GM23248 (cell line): ENCODE measurements around the gene URB2. TPM values are rescaled to one million over a fixed set of nuclear protein-coding genes. Genes with fewer than 3 reads are reported as not detected.

ENCODE experiments used
- DNase-seq: peaks from one replicate; pipeline ENCODE4 v3.0.0-alpha.2; 2015
- H2AFZ ChIP-seq: fragments of 200-600 bp; sonication (generic); 2 replicates; pipeline ENCODE4 v1.6.1; 2016; ENCODE audit warnings: antibody characterized with exemption
- H3F3A ChIP-seq: fragments of 200-600 bp; sonication (generic); 2 replicates; pipeline ENCODE4 v1.6.1; 2016; ENCODE audit warnings: mild to moderate bottlenecking, antibody characterized with exemption, mixed run types; ENCODE audit not compliant: insufficient read depth
- H3K27ac ChIP-seq: fragments of 200-600 bp; sonication (generic); 2 replicates; pipeline ENCODE4 v1.5.1; 2016; ENCODE audit warnings: mild to moderate bottlenecking
- H3K27me3 ChIP-seq: fragments of 200-600 bp; sonication (generic); replicated peaks from 2 replicates; pipeline ENCODE4 v1.6.1; 2016; ENCODE audit warnings: mild to moderate bottlenecking; ENCODE audit not compliant: insufficient read depth
- H3K36me3 ChIP-seq: fragments of 200-600 bp; sonication (generic); 2 replicates; pipeline ENCODE4 v1.6.1; 2016; ENCODE audit warnings: low read depth, mild to moderate bottlenecking
- H3K4me1 ChIP-seq: fragments of 200-600 bp; sonication (generic); 2 replicates; pipeline ENCODE4 v1.6.1; 2016; ENCODE audit warnings: mild to moderate bottlenecking; ENCODE audit not compliant: insufficient read depth
- H3K4me2 ChIP-seq: fragments of 200-600 bp; sonication (generic); one replicate; pipeline ENCODE4 v1.6.1; 2016; ENCODE audit warnings: mild to moderate bottlenecking; ENCODE audit not compliant: unreplicated experiment
- H3K4me3 ChIP-seq: fragments of 200-600 bp; sonication (generic); 2 replicates; pipeline ENCODE4 v1.5.1; 2016; ENCODE audit warnings: mild to moderate bottlenecking
- H3K79me2 ChIP-seq: fragments of 200-600 bp; sonication (generic); 2 replicates; pipeline ENCODE4 v1.6.1; 2016; ENCODE audit warnings: mild to moderate bottlenecking; ENCODE audit not compliant: insufficient read depth
- H3K9ac ChIP-seq: fragments of 200-600 bp; sonication (generic); 2 replicates; pipeline ENCODE4 v1.6.1; 2016; ENCODE audit warnings: mild to moderate bottlenecking
- H3K9me2 ChIP-seq: fragments of 200-600 bp; sonication (generic); 2 replicates; pipeline ENCODE4 v1.6.1; 2016; ENCODE audit warnings: mixed run types, mild to moderate bottlenecking, moderate library complexity; ENCODE audit not compliant: insufficient read depth
- H3K9me3 ChIP-seq: fragments of 200-600 bp; sonication (generic); one replicate; pipeline ENCODE4 v1.6.1; 2017; ENCODE audit warnings: low read depth
- H4K20me1 ChIP-seq: fragments of 200-600 bp; sonication (generic); 2 replicates; pipeline ENCODE4 v1.6.0; 2016; ENCODE audit not compliant: insufficient read depth
- EZH2 ChIP-seq: fragments of 200-600 bp; sonication (generic); IDR thresholded peaks from 2 replicates; pipeline ENCODE4 v1.6.1; 2018; ENCODE audit warnings: antibody characterized with exemption, mild to moderate bottlenecking; ENCODE audit not compliant: insufficient read depth, poor library complexity, severe bottlenecking
- EZH2phosphoT487 ChIP-seq: fragments of 200-600 bp; sonication (generic); IDR thresholded peaks from 2 replicates; pipeline ENCODE4 v1.6.1; 2018; ENCODE audit warnings: antibody characterized with exemption, moderate library complexity, mild to moderate bottlenecking, low read depth; ENCODE audit not compliant: insufficient read depth
- WGBS, 2 experiments: methylation state at CpG; one replicate each; pipeline ENCODE4 v1.1.6; 2015 to 2017; ENCODE audit warnings: low lambda C conversion rate in 2 of 2, low coverage in 1 of 2; ENCODE audit errors: missing lambda C conversion rate in 2 of 2; 5-methylcytosine and 5-hydroxymethylcytosine counted together
- in situ Hi-C: fragments of 300-500 bp; cut with MboI; formaldehyde crosslinking; loops from 2 replicates; pipeline ENCODE4 v1.15.0; 2020
- polyA plus RNA-seq: library from polyadenylated mRNA; unstranded; fragments of >200 nt; fragmentation: Nextera tagmentation; extraction: Ambion mirVana; gene quantifications from 2 replicates; pipeline ENCODE4 v1.2.1, GENCODE V29; 2016
- total RNA-seq: library from RNA; depleted of rRNA; stranded (reverse); fragments of >200 nt; shearing (Covaris generic); gene quantifications from 2 replicates; pipeline ENCODE4 v1.2.3, GENCODE V29; 2014

URB2 gene
- total and polyA plus RNA-seq, 2 experiments from 2014 or later = 3.3 to 6.3 TPM

GRCh38 chr1:229645324-229645993 lies 19.4 kb downstream of the URB2 start:
- no peaks in the 10 kb centered on the region for H3K9me3 ChIP-seq
- no peak overlapping the region for H3K9ac ChIP-seq
- H3K79me2 ChIP-seq = peaks cover 14% of the 10 kb centered on the region
- no peaks in the 10 kb centered on the region for H3F3A ChIP-seq
- no peaks in the 10 kb centered on the region for H3K4me1 ChIP-seq
- no peaks in the 10 kb centered on the region for H3K27me3 ChIP-seq
- in situ Hi-C loops = no loop called here
- H3K9me2 ChIP-seq = no peaks in the 10 kb centered on the region
- no peak overlapping the region for H2AFZ ChIP-seq
- H3K4me3 ChIP-seq = no peak overlapping the region
- 90 to 92% methylated on average over 15 of the region's 15 CpGs for WGBS, 2 experiments
- H3K36me3 ChIP-seq = peaks cover 16% of the 10 kb centered on the region
- H3K27ac ChIP-seq = no peak overlapping the region
- no peaks in the 10 kb centered on the region for H4K20me1 ChIP-seq
- no peak overlapping the region for H3K4me2 ChIP-seq
- TF ChIP-seq EZH2 (no peak), EZH2phosphoT487 (no peak)
- no peak for DNase-seq

GRCh38 chr1:229648406-229648805 lies 22.4 kb downstream of the URB2 start:
- H3K4me3 ChIP-seq = no peak overlapping the region
- no peak for TF ChIP-seq EZH2phosphoT487
- no peak for TF ChIP-seq EZH2
- H3F3A ChIP-seq = no peaks in the 10 kb centered on the region
- no peaks in the 10 kb centered on the region for H3K9me3 ChIP-seq
- no peak overlapping the region for H3K9ac ChIP-seq
- no peak overlapping the region for H3K27ac ChIP-seq
- no peak for DNase-seq
- H2AFZ ChIP-seq = no peak overlapping the region
- no peaks in the 10 kb centered on the region for H3K9me2 ChIP-seq
- WGBS, 2 experiments = 97 to 100% methylated on average over 4 of the region's 4 CpGs
- H3K4me1 ChIP-seq = no peaks in the 10 kb centered on the region
- no peaks in the 10 kb centered on the region for H4K20me1 ChIP-seq
- no peak overlapping the region for H3K4me2 ChIP-seq
- in situ Hi-C loops = no loop called here
- peaks cover 16% of the 10 kb centered on the region for H3K36me3 ChIP-seq
- H3K79me2 ChIP-seq = no peaks in the 10 kb centered on the region
- no peaks in the 10 kb centered on the region for H3K27me3 ChIP-seq

DNA sequence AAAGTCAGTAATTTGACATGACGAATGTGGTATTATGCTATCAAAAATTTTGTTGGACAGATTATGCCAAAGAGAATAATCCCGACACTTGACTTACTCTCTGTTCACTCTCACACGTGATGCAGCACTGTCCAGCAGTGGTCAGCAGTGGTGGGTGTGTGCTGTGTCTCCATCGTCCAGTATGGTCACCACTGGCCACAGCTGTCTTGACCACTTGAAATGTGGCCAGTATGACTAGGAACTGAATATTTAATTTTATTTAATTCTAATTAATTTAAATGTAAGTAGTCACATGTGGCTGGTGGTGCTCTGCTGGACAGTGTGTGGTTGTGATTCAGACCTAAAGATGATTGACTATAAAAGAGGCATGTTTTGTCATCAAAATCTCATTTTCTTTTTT lies 24.0 kb downstream of the URB2 start:
- peaks cover 16% of the 10 kb centered on the region for H3K36me3 ChIP-seq
- no peak overlapping the region for H3K4me2 ChIP-seq
- H2AFZ ChIP-seq = no peak overlapping the region
- no peaks in the 10 kb centered on the region for H3K27me3 ChIP-seq
- H3K9me3 ChIP-seq = no peaks in the 10 kb centered on the region
- no peak overlapping the region for H3K9ac ChIP-seq
- H3K9me2 ChIP-seq = no peaks in the 10 kb centered on the region
- H3K4me1 ChIP-seq = no peaks in the 10 kb centered on the region
- no peaks in the 10 kb centered on the region for H3K79me2 ChIP-seq
- TF ChIP-seq EZH2phosphoT487 (no peak), EZH2 (no peak)
- in situ Hi-C loops = loop anchor here (25.0 kb wide), 1 partner anchor 662 kb away; no protein-coding TSS in a partner anchor
- no peaks in the 10 kb centered on the region for H3F3A ChIP-seq
- 82 to 84% methylated on average over 4 of the region's 4 CpGs for WGBS, 2 experiments
- DNase-seq = no peak
- H3K27ac ChIP-seq = no peak overlapping the region
- no peak overlapping the region for H3K4me3 ChIP-seq
- no peaks in the 10 kb centered on the region for H4K20me1 ChIP-seq

GRCh38 chr1:229651546-229651945 lies 25.5 kb downstream of the URB2 start:
- in situ Hi-C loops = loop anchor here (25.0 kb wide), 1 partner anchor 661 kb away; no protein-coding TSS in a partner anchor
- Histone ChIP-seq H3K4me3 (no peak overlapping the region), H3K9me3 (no peaks in the 10 kb centered on the region), H2AFZ (no peak overlapping the region), H3K4me2 (no peak overlapping the region), H3K9ac (no peak overlapping the region), H3K36me3 (peaks cover 20% of the 10 kb centered on the region), H3K4me1 (no peaks in the 10 kb centered on the region), H3F3A (no peaks in the 10 kb centered on the region), H3K79me2 (no peaks in the 10 kb centered on the region), H4K20me1 (no peaks in the 10 kb centered on the region), H3K9me2 (no peaks in the 10 kb centered on the region), H3K27ac (no peak overlapping the region), H3K27me3 (no peaks in the 10 kb centered on the region)
- TF ChIP-seq EZH2phosphoT487 = no peak
- no peak for TF ChIP-seq EZH2
- WGBS, 2 experiments = 82 to 86% methylated on average over 3 of the region's 3 CpGs
- no peak for DNase-seq
